ENCODE data around the gene SDC3.

Gene SDC3

GRCh38 chr1:30928171-30928570 lies 19.6 kb upstream of the SDC3 start:
- DNase-seq, result peak; percentile 34 to 49

GRCh38 chr1:30927448-30927847 lies 18.9 kb upstream of the SDC3 start:
- DNase-seq, result no peak

- no peak for DNase-seq
Measured at GRCh38 chr1:30923597-30923996, 15.0 kb upstream of the SDC3 start.

GRCh38 chr1:30920827-30921226 lies 12.3 kb upstream of the SDC3 start:
- no peak for DNase-seq

GRCh38 chr1:30919025-30919881 lies 10.7 kb upstream of the SDC3 start:
- DNase-seq, result no peak

- no peak for DNase-seq
Measured at GRCh38 chr1:30916296-30916695, 7.7 kb upstream of the SDC3 start.

- no peak for DNase-seq
Measured at GRCh38 chr1:30915491-30916230, 7.1 kb upstream of the SDC3 start.

- no peak for DNase-seq
Measured at GRCh38 chr1:30914931-30915330, 6.4 kb upstream of the SDC3 start.

GRCh38 chr1:30914587-30914922 lies 6.0 kb upstream of the SDC3 start:
- no peak for DNase-seq

GRCh38 chr1:30912913-30913652 lies 4.5 kb upstream of the SDC3 start:
- no peak for DNase-seq

- DNase-seq, result no peak
Measured at GRCh38 chr1:30912224-30912623, 3.7 kb upstream of the SDC3 start.

- peak; percentile 87 to 98 for DNase-seq
Measured at GRCh38 chr1:30911059-30911954, 2.7 kb upstream of the SDC3 start.

- peak; percentile 68 to 81 for DNase-seq
Measured at GRCh38 chr1:30909365-30910068, 959 bp upstream of the SDC3 start.

GRCh38 chr1:30908316-30908695 lies 252 bp downstream of the SDC3 start:
- DNase-seq, result no peak

- DNase-seq, result peak in 1 of 2 experiments; percentile 74
Measured at GRCh38 chr1:30907481-30908315, 860 bp downstream of the SDC3 start.

- DNase-seq, result no peak
Measured at GRCh38 chr1:30906631-30907441, 1.7 kb downstream of the SDC3 start.

GRCh38 chr1:30905916-30906620 lies 2.5 kb downstream of the SDC3 start:
- DNase-seq, result peak in 1 of 2 experiments; percentile 47

- DNase-seq, result no peak
Measured at GRCh38 chr1:30905403-30905802, 3.2 kb downstream of the SDC3 start.

- no peak for DNase-seq
Measured at GRCh38 chr1:30904962-30905335, 3.6 kb downstream of the SDC3 start.
